Measurements from ENCODE around the gene MISP3. TPM values are rescaled to one million over a fixed set of nuclear protein-coding genes. Genes with fewer than 3 reads are reported as not detected.

The MISP3 gene
- polyA plus RNA-seq, 1 donor (not counting 4 experiments of a cell fraction or from before 2014, with no cell fraction given), result 0.79 TPM

DNA sequence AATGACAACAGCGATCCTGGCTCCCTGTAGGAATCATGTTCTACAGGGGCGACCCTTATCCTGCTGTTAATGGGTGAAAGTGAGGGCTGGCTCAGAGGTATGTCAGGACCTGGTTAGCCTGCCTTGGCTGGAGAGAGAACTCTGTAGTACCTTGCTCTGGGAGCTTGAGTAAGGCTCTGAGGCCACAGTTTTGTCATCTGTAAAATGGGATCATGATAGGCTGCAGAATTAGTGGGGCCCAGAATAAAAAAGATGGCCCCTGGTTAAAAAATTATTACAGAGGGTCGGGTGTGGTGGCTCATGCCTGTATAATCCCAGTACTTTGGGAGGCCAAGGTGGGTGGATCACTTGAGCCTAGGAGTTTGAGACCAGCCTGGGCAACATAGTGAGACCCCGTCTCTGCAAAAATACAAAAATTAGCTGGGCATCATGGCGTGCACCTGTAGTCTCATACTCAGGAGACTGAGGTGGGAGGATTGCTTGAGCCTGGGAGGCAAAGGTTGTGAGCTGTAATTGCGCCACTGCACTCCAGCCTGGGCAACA lies 28.5 kb downstream of the MISP3 start:
- no peak overlapping the region for H3K4me2 ChIP-seq (ENCODE audit: control insufficient read depth, extremely low read depth, insufficient read depth, low read depth, low read length)
- no peak overlapping the region for H3K27ac ChIP-seq (ENCODE audit: control insufficient read depth, insufficient read depth, low read length)
- dilution Hi-C loops (cut with MboI; ENCODE audit: extremely low pct_ligation_motif_present, low sequenced_read_pairs), result no loop called here
- H3K9me1 ChIP-seq (ENCODE audit: control insufficient read depth, extremely low read depth, insufficient read depth, low read length), result no peaks in the 10 kb centered on the region
- no peak for TF ChIP-seq EZH2 (IDR thresholded peaks at IDR 0.05; ENCODE audit: low read length)
- TF ChIP-seq, protein P1, sequence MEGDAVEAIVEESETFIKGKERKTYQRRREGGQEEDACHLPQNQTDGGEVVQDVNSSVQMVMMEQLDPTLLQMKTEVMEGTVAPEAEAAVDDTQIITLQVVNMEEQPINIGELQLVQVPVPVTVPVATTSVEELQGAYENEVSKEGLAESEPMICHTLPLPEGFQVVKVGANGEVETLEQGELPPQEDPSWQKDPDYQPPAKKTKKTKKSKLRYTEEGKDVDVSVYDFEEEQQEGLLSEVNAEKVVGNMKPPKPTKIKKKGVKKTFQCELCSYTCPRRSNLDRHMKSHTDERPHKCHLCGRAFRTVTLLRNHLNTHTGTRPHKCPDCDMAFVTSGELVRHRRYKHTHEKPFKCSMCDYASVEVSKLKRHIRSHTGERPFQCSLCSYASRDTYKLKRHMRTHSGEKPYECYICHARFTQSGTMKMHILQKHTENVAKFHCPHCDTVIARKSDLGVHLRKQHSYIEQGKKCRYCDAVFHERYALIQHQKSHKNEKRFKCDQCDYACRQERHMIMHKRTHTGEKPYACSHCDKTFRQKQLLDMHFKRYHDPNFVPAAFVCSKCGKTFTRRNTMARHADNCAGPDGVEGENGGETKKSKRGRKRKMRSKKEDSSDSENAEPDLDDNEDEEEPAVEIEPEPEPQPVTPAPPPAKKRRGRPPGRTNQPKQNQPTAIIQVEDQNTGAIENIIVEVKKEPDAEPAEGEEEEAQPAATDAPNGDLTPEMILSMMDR (optimal IDR thresholded peaks at IDR 0.05 in 1 of 3, IDR thresholded peaks at IDR 0.05 in 1 of 3, conservative IDR thresholded peaks at IDR 0.05 in 1 of 3; ENCODE audit: extremely low read depth in 1 of 3, insufficient read depth in 2 of 3, low read length in 3 of 3), result no peak
- no peaks in the 10 kb centered on the region for H3K27me3 ChIP-seq (ENCODE audit: control insufficient read depth, extremely low read depth, insufficient read depth, low read length)
- peaks cover 3% of the 10 kb centered on the region for H3K4me1 ChIP-seq (ENCODE audit: control insufficient read depth, extremely low read depth, insufficient read depth, low read length)
- DNase-seq (ENCODE audit: low read depth, low spot score) (no peak), FAIRE-seq (no peak)
- H4K20me1 ChIP-seq (ENCODE audit: control insufficient read depth, extremely low read depth, insufficient read depth, low read length), result no peaks in the 10 kb centered on the region
- H3K9me3 ChIP-seq (ENCODE audit: control insufficient read depth, low read depth, low read length), result no peaks in the 10 kb centered on the region
- no peak overlapping the region for H3K9ac ChIP-seq (ENCODE audit: control insufficient read depth, extremely low read depth, insufficient read depth, low read length)
- peaks cover 12 to 26% of the 10 kb centered on the region in 2 experiments for H3K36me3 ChIP-seq (ENCODE audit: control insufficient read depth in 2 of 2, extremely low read depth in 1 of 2, insufficient read depth in 2 of 2, low read length in 2 of 2)
- no peaks in the 10 kb centered on the region for H3K79me2 ChIP-seq (ENCODE audit: control insufficient read depth, insufficient read depth, low read length)
- no peak overlapping the region for H2AFZ ChIP-seq (ENCODE audit: control insufficient read depth, low read length)
- no peak overlapping the region for H3K4me3 ChIP-seq (ENCODE audit: control insufficient read depth in 2 of 3, extremely low read depth in 1 of 3, insufficient read depth in 2 of 3, low read depth in 1 of 3, low read length in 3 of 3)

DNA sequence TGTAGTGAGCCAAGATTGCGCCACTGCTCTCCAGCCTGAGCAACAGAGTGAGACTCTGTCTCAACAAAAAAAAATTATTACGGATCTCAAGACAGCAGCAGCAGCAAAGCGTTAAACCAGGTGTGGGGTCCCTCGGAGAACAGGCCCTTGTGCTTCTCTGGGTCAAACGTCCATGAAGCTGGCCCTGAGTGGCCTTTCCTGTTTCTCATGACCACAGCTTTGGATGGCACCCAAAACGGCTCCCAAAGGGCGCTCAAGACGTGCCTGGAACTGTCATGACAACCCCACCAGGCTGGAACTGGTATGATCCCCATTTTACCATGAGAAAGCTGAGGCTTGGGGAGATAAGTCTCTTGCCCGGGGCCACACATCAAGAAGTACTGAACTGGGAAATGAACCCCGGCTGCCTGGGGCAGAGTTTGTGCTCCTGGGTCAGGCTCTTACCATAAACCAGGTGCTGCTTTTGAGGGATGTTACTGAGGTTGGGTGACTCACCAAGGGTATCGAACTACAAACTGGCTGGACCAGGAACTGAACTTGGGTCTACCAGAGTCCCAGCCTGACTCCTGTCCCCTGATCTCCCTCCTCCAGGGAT lies 29.6 kb downstream of the MISP3 start:
- Histone ChIP-seq H3K9me3 (ENCODE audit: control insufficient read depth, low read depth, low read length) (no peaks in the 10 kb centered on the region), H4K20me1 (ENCODE audit: control insufficient read depth, extremely low read depth, insufficient read depth, low read length) (no peaks in the 10 kb centered on the region), H3K27me3 (ENCODE audit: control insufficient read depth, extremely low read depth, insufficient read depth, low read length) (no peaks in the 10 kb centered on the region), H3K9ac (ENCODE audit: control insufficient read depth, extremely low read depth, insufficient read depth, low read length) (no peak overlapping the region), H3K4me3 (ENCODE audit: control insufficient read depth in 2 of 3, extremely low read depth in 1 of 3, insufficient read depth in 2 of 3, low read depth in 1 of 3, low read length in 3 of 3) (no peak overlapping the region), H3K9me1 (ENCODE audit: control insufficient read depth, extremely low read depth, insufficient read depth, low read length) (no peaks in the 10 kb centered on the region), H3K79me2 (ENCODE audit: control insufficient read depth, insufficient read depth, low read length) (no peaks in the 10 kb centered on the region), H3K4me1 (ENCODE audit: control insufficient read depth, extremely low read depth, insufficient read depth, low read length) (peaks cover 3% of the 10 kb centered on the region), H3K27ac (ENCODE audit: control insufficient read depth, insufficient read depth, low read length) (no peak overlapping the region), H2AFZ (ENCODE audit: control insufficient read depth, low read length) (no peak overlapping the region), H3K4me2 (ENCODE audit: control insufficient read depth, extremely low read depth, insufficient read depth, low read depth, low read length) (no peak overlapping the region), H3K36me3 (ENCODE audit: control insufficient read depth in 2 of 2, extremely low read depth in 1 of 2, insufficient read depth in 2 of 2, low read length in 2 of 2) (peaks cover 4 to 20% of the 10 kb centered on the region in 2 experiments)
- TF ChIP-seq, protein P1 (optimal IDR thresholded peaks at IDR 0.05 in 1 of 3, IDR thresholded peaks at IDR 0.05 in 1 of 3, conservative IDR thresholded peaks at IDR 0.05 in 1 of 3; ENCODE audit: extremely low read depth in 1 of 3, insufficient read depth in 2 of 3, low read length in 3 of 3), result no peak
- no peak for TF ChIP-seq EZH2 (IDR thresholded peaks at IDR 0.05; ENCODE audit: low read length)
- dilution Hi-C loops (cut with MboI; ENCODE audit: extremely low pct_ligation_motif_present, low sequenced_read_pairs), result no loop called here
- no peak for FAIRE-seq
- DNase-seq (ENCODE audit: low read depth, low spot score), result no peak
